K562 (cell line): Measurements from ENCODE around the gene LSM6. TPM values are rescaled to one million over a fixed set of nuclear protein-coding genes. Genes with fewer than 3 reads are reported as not detected.

Source experiments
- ASH1L ChIP-seq: fragments of 450-650 bp; IDR thresholded peaks from 2 replicates; pipeline ENCODE4 v1.6.1; 2018; ENCODE audit warnings: borderline replicate concordance, mild to moderate bottlenecking, low read depth; ENCODE audit not compliant: partially characterized antibody
- FOSL1 ChIP-seq: fragments of 200-800 bp; sonication (Bioruptor generic); conservative IDR thresholded peaks from 2 replicates; pipeline ENCODE4 v1.6.1; 2016; ENCODE audit warnings: missing genetic modification characterization, missing compliant biosample characterization
- HDGF ChIP-seq: fragments of 450-650 bp; IDR thresholded peaks from 2 replicates; pipeline ENCODE4 v1.6.1; 2016
- HLTF ChIP-seq: fragments of 450-650 bp; IDR thresholded peaks from 2 replicates; pipeline ENCODE4 v1.6.1; 2016
- KDM2B ChIP-seq: fragments of 250-450 bp; sonication (Bioruptor Pico); IDR thresholded peaks from 2 replicates; pipeline ENCODE4 v1.8.0; 2021; ENCODE audit warnings: mild to moderate bottlenecking, moderate library complexity
- PHF20 ChIP-seq: fragments of 450-650 bp; IDR thresholded peaks from 2 replicates; pipeline ENCODE4 v1.6.1; 2018; ENCODE audit not compliant: partially characterized antibody
- PML ChIP-seq: IDR thresholded peaks from 2 replicates; pipeline ENCODE4 v1.6.1; 2012; ENCODE audit warnings: low read length, inconsistent platforms
- POLR2AphosphoS5 ChIP-seq: IDR thresholded peaks from 2 replicates; pipeline ENCODE4 v1.6.1; 2011; ENCODE audit warnings: mild to moderate bottlenecking, low read depth, low read length, moderate library complexity; ENCODE audit not compliant: control insufficient read depth, insufficient read depth
- WHSC1 ChIP-seq: IDR thresholded peaks from one replicate; pipeline ENCODE4 v1.6.1; 2012; ENCODE audit warnings: low read length, control low read depth, inconsistent platforms
- ZNF197 ChIP-seq: fragments of 200-800 bp; sonication (Bioruptor generic); IDR thresholded peaks from 2 replicates; pipeline ENCODE4 v1.6.1; 2016; ENCODE audit warnings: low read depth, missing genetic modification characterization, missing compliant biosample characterization
- ZNF212 ChIP-seq: fragments of 450-650 bp; formaldehyde crosslinking; IDR thresholded peaks from 2 replicates; pipeline ENCODE4 v1.4.0; 2020; ENCODE audit warnings: mild to moderate bottlenecking
- ZNF282 ChIP-seq: sonication (generic); formaldehyde crosslinking; IDR thresholded peaks from 2 replicates; pipeline ENCODE4 v1.8.1; 2023; ENCODE audit warnings: missing genetic modification reagents
- ZNF354B ChIP-seq: fragments of 250-450 bp; sonication (Bioruptor Pico); IDR thresholded peaks from 2 replicates; pipeline ENCODE4 v1.4.0; 2020
- ZNF507 ChIP-seq: conservative IDR thresholded peaks from 2 replicates; pipeline ENCODE4 v1.6.1; 2017; ENCODE audit warnings: missing genetic modification characterization, missing compliant biosample characterization
- ZSCAN29 ChIP-seq: fragments of 450-650 bp; IDR thresholded peaks from 2 replicates; pipeline ENCODE4 v1.6.1; 2017
- polyA plus RNA-seq, 8 experiments: library from polyadenylated mRNA; depleted of rRNA in 4 of 8; stranded (reverse) in 5 of 8; unstranded in 3 of 8; fragments of >200 nt; fragmentation: Nextera tagmentation in 2 of 8; fragmentation: Illumina TruSeq in 1 of 8; extraction: Ambion mirVana in 2 of 8; extraction: Trizol in 1 of 8; gene quantifications; 2 replicates each; pipeline versions ENCODE4 v1.2.1 to v1.2.3, GENCODE V29; 2011 to 2014; ENCODE audit warnings: inconsistent platforms in 1 of 8, missing spikeins in 1 of 8
- total RNA-seq, 7 experiments: library from RNA; depleted of rRNA in 6 of 7; stranded (reverse); fragments of >200 nt in 6 of 7; fragmentation: Illumina TruSeq in 2 of 7; extraction: Trizol in 2 of 7; gene quantifications; 2 replicates each; pipeline versions ENCODE4 v1.2.1 to v1.2.3, GENCODE V29; 2011 to 2021; ENCODE audit warnings: low replicate concordance in 1 of 7
- TF ChIP-seq, protein P1 (sequence below): fragments of 450-650 bp; IDR thresholded peaks from 2 replicates; pipeline ENCODE4 v1.6.1; 2017; ENCODE audit warnings: mild to moderate bottlenecking, moderate library complexity
- TF ChIP-seq, protein P2 (sequence below): sonication (generic); formaldehyde crosslinking; IDR thresholded peaks from 2 replicates; pipeline ENCODE4 v1.8.0; 2022; ENCODE audit warnings: mild to moderate bottlenecking, missing genetic modification reagents
- TF ChIP-seq, protein P3 (sequence below): sonication (generic); formaldehyde crosslinking; IDR thresholded peaks from 2 replicates; pipeline ENCODE4 v1.8.0; 2023; ENCODE audit warnings: mild to moderate bottlenecking, missing genetic modification reagents
- TF ChIP-seq, protein P4 (sequence below): fragments of 250-450 bp; sonication (Bioruptor Pico); IDR thresholded peaks from 2 replicates; pipeline ENCODE4 v1.8.0; 2022; ENCODE audit warnings: moderate library complexity, mild to moderate bottlenecking, inconsistent platforms
- TF ChIP-seq, protein P5 (sequence below): sonication (generic); formaldehyde crosslinking; IDR thresholded peaks from 2 replicates; pipeline ENCODE4 v1.8.1; 2023; ENCODE audit warnings: mild to moderate bottlenecking, missing genetic modification reagents
- TF ChIP-seq, protein P6 (sequence below): fragments of 450-650 bp; IDR thresholded peaks from 2 replicates; pipeline ENCODE4 v1.6.1; 2016; ENCODE audit warnings: missing biosample characterization, missing genetic modification characterization

LSM6 gene
- total and polyA plus RNA-seq, 9 of the 15 experiments (the other 6 are each of a cell fraction or from before 2014, with no cell fraction given) = 39.9 to 150 (median 97.4) TPM

DNA sequence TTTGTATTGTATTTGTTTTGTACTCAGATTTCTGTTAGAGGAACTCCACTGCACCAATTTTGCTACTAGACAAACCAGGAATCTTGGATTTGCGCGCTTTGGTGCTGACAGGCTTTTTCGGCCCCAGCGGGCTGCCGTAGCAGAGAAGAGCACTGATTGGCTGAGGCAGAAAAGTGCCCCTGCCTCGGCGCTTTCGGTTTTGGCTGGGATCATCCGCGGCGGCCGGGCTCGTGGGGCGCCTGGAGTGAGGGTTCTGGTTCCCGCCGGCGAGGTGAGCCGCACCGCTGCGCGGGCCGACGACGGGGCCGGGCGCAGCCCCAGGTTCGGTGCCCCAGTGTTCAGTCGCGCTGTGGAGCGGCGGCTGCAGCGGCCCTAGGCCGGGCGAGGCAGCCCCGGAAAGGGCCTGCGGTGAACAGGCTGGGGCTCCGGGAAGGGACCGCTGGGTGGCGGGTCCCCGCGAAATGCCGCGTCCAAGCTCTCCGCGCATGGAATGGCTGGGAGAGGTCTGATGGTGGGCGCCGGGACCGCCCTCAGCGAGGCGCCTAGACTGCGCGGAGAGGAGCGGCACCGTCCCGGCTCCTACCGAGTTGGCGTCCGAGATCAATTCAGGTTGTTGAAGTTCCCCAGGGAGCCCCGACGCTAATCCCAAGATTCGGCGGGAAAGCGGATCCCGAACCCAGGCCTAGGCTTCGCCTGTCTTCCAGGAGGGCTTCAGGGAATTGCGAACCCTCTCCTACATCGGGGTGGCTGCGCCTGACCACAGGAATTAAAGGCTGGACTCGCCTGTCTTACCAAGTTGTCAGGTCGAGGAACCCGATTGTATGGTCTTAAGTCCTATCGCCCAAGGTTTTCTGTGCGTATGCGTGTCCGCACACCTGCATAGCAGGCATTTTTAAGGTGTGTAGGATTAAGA, at the start of gene LSM6 (continued):
- TF ChIP-seq PML (no peak), ZNF507 (tag) (no peak), HDGF (no peak), ZNF282 (CRISPR knock-in tag) (no peak), ZNF354B (no peak), ZSCAN29 (0 out of 2 replicates have a peak, but pooled peaks have one; percentile 1), POLR2AphosphoS5 (peak; percentile 55; the same call in 1 of the 2 replicates), KDM2B (CRISPR knock-in tag) (no peak), FOSL1 (tag) (no peak), PHF20 (peak; percentile 80), WHSC1 (no peak), HLTF (no peak), ZNF197 (CRISPR knock-in tag) (no peak), ASH1L (no peak), ZNF212 (CRISPR knock-in tag) (no peak)
- TF ChIP-seq, protein P1, sequence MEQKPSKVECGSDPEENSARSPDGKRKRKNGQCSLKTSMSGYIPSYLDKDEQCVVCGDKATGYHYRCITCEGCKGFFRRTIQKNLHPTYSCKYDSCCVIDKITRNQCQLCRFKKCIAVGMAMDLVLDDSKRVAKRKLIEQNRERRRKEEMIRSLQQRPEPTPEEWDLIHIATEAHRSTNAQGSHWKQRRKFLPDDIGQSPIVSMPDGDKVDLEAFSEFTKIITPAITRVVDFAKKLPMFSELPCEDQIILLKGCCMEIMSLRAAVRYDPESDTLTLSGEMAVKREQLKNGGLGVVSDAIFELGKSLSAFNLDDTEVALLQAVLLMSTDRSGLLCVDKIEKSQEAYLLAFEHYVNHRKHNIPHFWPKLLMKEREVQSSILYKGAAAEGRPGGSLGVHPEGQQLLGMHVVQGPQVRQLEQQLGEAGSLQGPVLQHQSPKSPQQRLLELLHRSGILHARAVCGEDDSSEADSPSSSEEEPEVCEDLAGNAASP = no peak
- TF ChIP-seq, protein P2, sequence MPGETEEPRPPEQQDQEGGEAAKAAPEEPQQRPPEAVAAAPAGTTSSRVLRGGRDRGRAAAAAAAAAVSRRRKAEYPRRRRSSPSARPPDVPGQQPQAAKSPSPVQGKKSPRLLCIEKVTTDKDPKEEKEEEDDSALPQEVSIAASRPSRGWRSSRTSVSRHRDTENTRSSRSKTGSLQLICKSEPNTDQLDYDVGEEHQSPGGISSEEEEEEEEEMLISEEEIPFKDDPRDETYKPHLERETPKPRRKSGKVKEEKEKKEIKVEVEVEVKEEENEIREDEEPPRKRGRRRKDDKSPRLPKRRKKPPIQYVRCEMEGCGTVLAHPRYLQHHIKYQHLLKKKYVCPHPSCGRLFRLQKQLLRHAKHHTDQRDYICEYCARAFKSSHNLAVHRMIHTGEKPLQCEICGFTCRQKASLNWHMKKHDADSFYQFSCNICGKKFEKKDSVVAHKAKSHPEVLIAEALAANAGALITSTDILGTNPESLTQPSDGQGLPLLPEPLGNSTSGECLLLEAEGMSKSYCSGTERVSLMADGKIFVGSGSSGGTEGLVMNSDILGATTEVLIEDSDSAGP = no peak
- TF ChIP-seq, protein P3, sequence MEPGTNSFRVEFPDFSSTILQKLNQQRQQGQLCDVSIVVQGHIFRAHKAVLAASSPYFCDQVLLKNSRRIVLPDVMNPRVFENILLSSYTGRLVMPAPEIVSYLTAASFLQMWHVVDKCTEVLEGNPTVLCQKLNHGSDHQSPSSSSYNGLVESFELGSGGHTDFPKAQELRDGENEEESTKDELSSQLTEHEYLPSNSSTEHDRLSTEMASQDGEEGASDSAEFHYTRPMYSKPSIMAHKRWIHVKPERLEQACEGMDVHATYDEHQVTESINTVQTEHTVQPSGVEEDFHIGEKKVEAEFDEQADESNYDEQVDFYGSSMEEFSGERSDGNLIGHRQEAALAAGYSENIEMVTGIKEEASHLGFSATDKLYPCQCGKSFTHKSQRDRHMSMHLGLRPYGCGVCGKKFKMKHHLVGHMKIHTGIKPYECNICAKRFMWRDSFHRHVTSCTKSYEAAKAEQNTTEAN (CRISPR knock-in tag) = no peak
- TF ChIP-seq, protein P4, sequence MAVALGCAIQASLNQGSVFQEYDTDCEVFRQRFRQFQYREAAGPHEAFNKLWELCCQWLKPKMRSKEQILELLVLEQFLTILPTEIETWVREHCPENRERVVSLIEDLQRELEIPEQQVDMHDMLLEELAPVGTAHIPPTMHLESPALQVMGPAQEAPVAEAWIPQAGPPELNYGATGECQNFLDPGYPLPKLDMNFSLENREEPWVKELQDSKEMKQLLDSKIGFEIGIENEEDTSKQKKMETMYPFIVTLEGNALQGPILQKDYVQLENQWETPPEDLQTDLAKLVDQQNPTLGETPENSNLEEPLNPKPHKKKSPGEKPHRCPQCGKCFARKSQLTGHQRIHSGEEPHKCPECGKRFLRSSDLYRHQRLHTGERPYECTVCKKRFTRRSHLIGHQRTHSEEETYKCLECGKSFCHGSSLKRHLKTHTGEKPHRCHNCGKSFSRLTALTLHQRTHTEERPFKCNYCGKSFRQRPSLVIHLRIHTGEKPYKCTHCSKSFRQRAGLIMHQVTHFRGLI (CRISPR knock-in tag) = no peak
- TF ChIP-seq, protein P5, sequence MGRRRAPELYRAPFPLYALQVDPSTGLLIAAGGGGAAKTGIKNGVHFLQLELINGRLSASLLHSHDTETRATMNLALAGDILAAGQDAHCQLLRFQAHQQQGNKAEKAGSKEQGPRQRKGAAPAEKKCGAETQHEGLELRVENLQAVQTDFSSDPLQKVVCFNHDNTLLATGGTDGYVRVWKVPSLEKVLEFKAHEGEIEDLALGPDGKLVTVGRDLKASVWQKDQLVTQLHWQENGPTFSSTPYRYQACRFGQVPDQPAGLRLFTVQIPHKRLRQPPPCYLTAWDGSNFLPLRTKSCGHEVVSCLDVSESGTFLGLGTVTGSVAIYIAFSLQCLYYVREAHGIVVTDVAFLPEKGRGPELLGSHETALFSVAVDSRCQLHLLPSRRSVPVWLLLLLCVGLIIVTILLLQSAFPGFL (CRISPR knock-in tag) = no peak
- TF ChIP-seq, protein P6, sequence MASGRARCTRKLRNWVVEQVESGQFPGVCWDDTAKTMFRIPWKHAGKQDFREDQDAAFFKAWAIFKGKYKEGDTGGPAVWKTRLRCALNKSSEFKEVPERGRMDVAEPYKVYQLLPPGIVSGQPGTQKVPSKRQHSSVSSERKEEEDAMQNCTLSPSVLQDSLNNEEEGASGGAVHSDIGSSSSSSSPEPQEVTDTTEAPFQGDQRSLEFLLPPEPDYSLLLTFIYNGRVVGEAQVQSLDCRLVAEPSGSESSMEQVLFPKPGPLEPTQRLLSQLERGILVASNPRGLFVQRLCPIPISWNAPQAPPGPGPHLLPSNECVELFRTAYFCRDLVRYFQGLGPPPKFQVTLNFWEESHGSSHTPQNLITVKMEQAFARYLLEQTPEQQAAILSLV = no peak
